ENCODE results near the gene KHDC4. TPM values are rescaled to one million over a fixed set of nuclear protein-coding genes. Genes with fewer than 3 reads are reported as not detected.

Gene KHDC4
- total RNA-seq, 1 experiment from 2014 or later: 57.7 TPM

DNA sequence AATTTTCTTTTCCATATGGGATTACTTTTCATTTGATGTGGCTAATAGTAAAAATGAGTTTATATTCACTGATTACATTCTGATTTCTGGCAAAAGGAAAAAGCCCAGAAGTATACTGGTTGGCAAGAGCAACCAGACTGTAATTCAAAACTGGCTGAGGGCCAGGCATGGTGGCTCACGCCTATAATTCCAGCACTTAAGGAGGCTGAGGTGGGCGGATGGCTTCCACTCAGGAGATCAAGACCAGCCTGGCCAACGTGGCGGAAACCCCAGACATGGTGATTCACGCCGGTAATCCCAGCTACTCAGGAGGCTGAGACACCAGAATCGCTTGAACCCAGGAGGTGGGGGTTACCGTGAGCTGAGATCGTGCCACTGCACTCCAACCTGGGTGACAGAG, 60.4 kb downstream of the KHDC4 start:
- no CpG with 5 or more reads among the region's 9 CpGs for WGBS (ENCODE audit: extremely low coverage, insufficient read length, low lambda C conversion rate)
- DNase-seq: no peak
- H3K36me3 Mint-ChIP-seq (ENCODE audit: insufficient read depth in 1 of 3, low read depth in 3 of 3): no peaks in the 10 kb centered on the region

More for the DNA sequence above, 60.4 kb downstream of the KHDC4 start:
- Histone ChIP-seq H3K4me1 (ENCODE audit: insufficient read depth, low read length) (no peaks in the 10 kb centered on the region), H3K4me2 (ENCODE audit: insufficient read depth, insufficient read length, low read length) (no peak overlapping the region), H3K27ac (ENCODE audit: insufficient read length, low read depth, low read length) (no peak overlapping the region), H4K8ac (replicated peaks; ENCODE audit: insufficient read length, low read depth, low read length) (no peak overlapping the region), H2AFZ (ENCODE audit: low read length) (no peak overlapping the region), H3K9ac (ENCODE audit: extremely low read depth, insufficient read length, low read length) (no peak overlapping the region), H3K27me3 (ENCODE audit: insufficient read depth, low read length) (no peaks in the 10 kb centered on the region), H3K18ac (ENCODE audit: insufficient read length, low read depth, low read length) (no peak overlapping the region), H2BK120ac (ENCODE audit: low read depth, low read length, poor library complexity, severe bottlenecking) (no peak overlapping the region), H3K14ac (ENCODE audit: insufficient read depth, low read length) (no peak overlapping the region), H2BK15ac (ENCODE audit: low read depth, low read length) (no peak overlapping the region), H3K56ac (ENCODE audit: insufficient read length, low read depth, low read length) (no peak overlapping the region), H2AK5ac (ENCODE audit: insufficient read length, low read length) (no peak overlapping the region), H3K79me1 (ENCODE audit: insufficient read depth, low read depth, low read length, poor library complexity, severe bottlenecking) (no peaks in the 10 kb centered on the region), H3K79me2 (ENCODE audit: insufficient read depth, low read length) (no peaks in the 10 kb centered on the region), H3K4ac (ENCODE audit: low read depth, low read length) (no peak overlapping the region), H4K91ac (ENCODE audit: insufficient read length, low read depth, low read length) (no peak overlapping the region), H2BK5ac (ENCODE audit: insufficient read length, low read length) (no peak overlapping the region), H3K9me3 (ENCODE audit: control insufficient read depth, low read depth, low read length) (no peaks in the 10 kb centered on the region), H4K5ac (ENCODE audit: insufficient read length, low read depth, low read length) (no peak overlapping the region), H3K23ac (ENCODE audit: insufficient read length, low read depth, low read length) (no peak overlapping the region), H3T11ph (ENCODE audit: low read length) (no peak overlapping the region), H2BK12ac (ENCODE audit: insufficient read length, low read depth, low read length) (no peak overlapping the region), H3K23me2 (ENCODE audit: insufficient read length, low read depth, low read length, poor library complexity, severe bottlenecking) (no peaks in the 10 kb centered on the region), H2BK20ac (ENCODE audit: low read depth, low read length, poor library complexity, severe bottlenecking) (no peak overlapping the region), H4K20me1 (ENCODE audit: control insufficient read depth, insufficient read depth, insufficient read length) (no peaks in the 10 kb centered on the region)
- Mint-ChIP-seq H3K27ac (no peak overlapping the region), H3K4me1 (no peaks in the 10 kb centered on the region), H3K27me3 (ENCODE audit: low read depth) (peaks cover 5% of the 10 kb centered on the region), H3K4me3 (no peak overlapping the region), H3K9me3 (no peaks in the 10 kb centered on the region)
- TF ChIP-seq, protein P1, sequence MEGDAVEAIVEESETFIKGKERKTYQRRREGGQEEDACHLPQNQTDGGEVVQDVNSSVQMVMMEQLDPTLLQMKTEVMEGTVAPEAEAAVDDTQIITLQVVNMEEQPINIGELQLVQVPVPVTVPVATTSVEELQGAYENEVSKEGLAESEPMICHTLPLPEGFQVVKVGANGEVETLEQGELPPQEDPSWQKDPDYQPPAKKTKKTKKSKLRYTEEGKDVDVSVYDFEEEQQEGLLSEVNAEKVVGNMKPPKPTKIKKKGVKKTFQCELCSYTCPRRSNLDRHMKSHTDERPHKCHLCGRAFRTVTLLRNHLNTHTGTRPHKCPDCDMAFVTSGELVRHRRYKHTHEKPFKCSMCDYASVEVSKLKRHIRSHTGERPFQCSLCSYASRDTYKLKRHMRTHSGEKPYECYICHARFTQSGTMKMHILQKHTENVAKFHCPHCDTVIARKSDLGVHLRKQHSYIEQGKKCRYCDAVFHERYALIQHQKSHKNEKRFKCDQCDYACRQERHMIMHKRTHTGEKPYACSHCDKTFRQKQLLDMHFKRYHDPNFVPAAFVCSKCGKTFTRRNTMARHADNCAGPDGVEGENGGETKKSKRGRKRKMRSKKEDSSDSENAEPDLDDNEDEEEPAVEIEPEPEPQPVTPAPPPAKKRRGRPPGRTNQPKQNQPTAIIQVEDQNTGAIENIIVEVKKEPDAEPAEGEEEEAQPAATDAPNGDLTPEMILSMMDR (conservative IDR thresholded peaks at IDR 0.05): no peak

Data from H9 (cell line).